Suprapubic skin (tissue), 4 donors: ENCODE data around the gene CRYBG3. TPM values are rescaled to one million over a fixed set of nuclear protein-coding genes. Genes with fewer than 3 reads are reported as not detected.

ENCODE experiments used
- DNase-seq, 2 donors: peaks; one replicate each; pipeline ENCODE4 v3.0.0-alpha.2; 2019; ENCODE audit warnings: low spot score in 2 of 2
- H3K27ac ChIP-seq: fragments of 200-600 bp; sonication (generic); one replicate; pipeline ENCODE4 v1.5.1; 2019
- H3K27me3 ChIP-seq: fragments of 200-600 bp; sonication (generic); one replicate; pipeline ENCODE4 v1.5.1; 2019
- H3K36me3 ChIP-seq: fragments of 200-600 bp; sonication (generic); one replicate; pipeline ENCODE4 v1.5.1; 2019
- H3K4me1 ChIP-seq: fragments of 200-600 bp; sonication (generic); one replicate; pipeline ENCODE4 v1.5.1; 2019
- H3K4me3 ChIP-seq: fragments of 200-600 bp; sonication (generic); one replicate; pipeline ENCODE4 v1.5.1; 2019; ENCODE audit warnings: mild to moderate bottlenecking
- H3K9me3 ChIP-seq: fragments of 200-600 bp; sonication (generic); one replicate; pipeline ENCODE4 v1.5.1; 2019
- CTCF ChIP-seq, 2 donors: fragments of 200-600 bp in 1 of 2; fragments of 450-650 bp in 1 of 2; sonication (generic) in 1 of 2; IDR thresholded peaks; one replicate each; pipeline ENCODE4 v1.5.1; 2016 to 2019; ENCODE audit warnings: antibody characterized with exemption in 2 of 2, mild to moderate bottlenecking in 1 of 2, moderate library complexity in 1 of 2
- EP300 ChIP-seq: sonication (generic); formaldehyde crosslinking; IDR thresholded peaks from one replicate; pipeline ENCODE4 v1.6.1; 2017; ENCODE audit warnings: antibody characterized with exemption
- POLR2A ChIP-seq, 2 donors: fragments of 450-650 bp; IDR thresholded peaks; one replicate each; pipeline ENCODE4 v1.6.1; 2017; ENCODE audit warnings: antibody characterized with exemption in 2 of 2, mild to moderate bottlenecking in 2 of 2, moderate library complexity in 2 of 2
- POLR2AphosphoS5 ChIP-seq, 3 donors: sonication (generic); formaldehyde crosslinking; IDR thresholded peaks; one replicate each; pipeline ENCODE4 v1.6.1; 2017; ENCODE audit warnings: antibody characterized with exemption in 3 of 3
- WGBS: methylation state at CpG from one replicate; pipeline ENCODE4 v1.1.5; 2018; 5-methylcytosine and 5-hydroxymethylcytosine counted together
- total RNA-seq, 4 donors: library from RNA; depleted of rRNA; stranded (reverse); fragments of >200 nt; gene quantifications; one replicate each; pipeline ENCODE4 v1.1.0, GENCODE V29; 2016

CRYBG3 gene
- total RNA-seq, 4 donors from 2014 or later = 28.8 to 49.6 (median 33.3) TPM

GRCh38 chr3:97810779-97811390, 10.9 kb upstream of the CRYBG3 start:
- DNase-seq = no peak
- H3K4me3 ChIP-seq = no peak overlapping the region
- no peaks in the 10 kb centered on the region for H3K9me3 ChIP-seq
- H3K4me1 ChIP-seq = peaks cover 6% of the 10 kb centered on the region
- no peaks in the 10 kb centered on the region for H3K27me3 ChIP-seq
- WGBS = 46% methylated on average over 2 of the region's 2 CpGs
- no peaks in the 10 kb centered on the region for H3K36me3 ChIP-seq
- TF ChIP-seq POLR2A (IDR thresholded peaks at IDR 0.05) = no peak
- no peak for TF ChIP-seq POLR2AphosphoS5 (IDR thresholded peaks at IDR 0.05)
- TF ChIP-seq EP300 = no peak
- no peak for TF ChIP-seq CTCF (IDR thresholded peaks at IDR 0.05)
- no peak overlapping the region for H3K27ac ChIP-seq

- DNase-seq = no peak
- no peak for TF ChIP-seq CTCF (IDR thresholded peaks at IDR 0.05)
- no peak for TF ChIP-seq POLR2A (IDR thresholded peaks at IDR 0.05)
- Histone ChIP-seq H3K27me3 (no peaks in the 10 kb centered on the region), H3K4me1 (peaks cover 6% of the 10 kb centered on the region), H3K36me3 (no peaks in the 10 kb centered on the region), H3K27ac (no peak overlapping the region), H3K4me3 (no peak overlapping the region), H3K9me3 (no peaks in the 10 kb centered on the region)
- WGBS = 58% methylated on average over 1 of the region's 1 CpG
Observed at GRCh38 chr3:97815149-97815917, 6.5 kb upstream of the CRYBG3 start.

- Histone ChIP-seq H3K27me3 (no peaks in the 10 kb centered on the region), H3K4me1 (peaks cover 7% of the 10 kb centered on the region), H3K4me3 (no peak overlapping the region), H3K27ac (no peak overlapping the region), H3K36me3 (no peaks in the 10 kb centered on the region), H3K9me3 (no peaks in the 10 kb centered on the region)
- TF ChIP-seq CTCF (IDR thresholded peaks at IDR 0.05) (no peak), EP300 (no peak), POLR2A (IDR thresholded peaks at IDR 0.05) (no peak), POLR2AphosphoS5 (IDR thresholded peaks at IDR 0.05) (no peak)
- WGBS = 90% methylated on average over 2 of the region's 2 CpGs
- DNase-seq = no peak
Observed at GRCh38 chr3:97816811-97817210, 5.0 kb upstream of the CRYBG3 start.

- peaks cover 10% of the 10 kb centered on the region for H3K4me1 ChIP-seq
- TF ChIP-seq EP300 (no peak), POLR2AphosphoS5 (IDR thresholded peaks at IDR 0.05) (no peak), POLR2A (IDR thresholded peaks at IDR 0.05) (no peak), CTCF (IDR thresholded peaks at IDR 0.05) (no peak)
- no peaks in the 10 kb centered on the region for H3K9me3 ChIP-seq
- DNase-seq = no peak
- H3K36me3 ChIP-seq = no peaks in the 10 kb centered on the region
- no peak overlapping the region for H3K4me3 ChIP-seq
- no peak overlapping the region for H3K27ac ChIP-seq
- WGBS = 80% methylated on average over 3 of the region's 3 CpGs
- no peaks in the 10 kb centered on the region for H3K27me3 ChIP-seq
Observed at GRCh38 chr3:97817965-97818364, 3.8 kb upstream of the CRYBG3 start.

GRCh38 chr3:97820780-97821179, 1.0 kb upstream of the CRYBG3 start:
- no peak for DNase-seq
- H3K9me3 ChIP-seq = no peaks in the 10 kb centered on the region
- H3K4me1 ChIP-seq = peaks cover 34% of the 10 kb centered on the region
- no peaks in the 10 kb centered on the region for H3K27me3 ChIP-seq
- peak overlapping the region; percentile 73 for H3K4me3 ChIP-seq
- no peaks in the 10 kb centered on the region for H3K36me3 ChIP-seq
- H3K27ac ChIP-seq = no peak overlapping the region
- no peak for TF ChIP-seq EP300
- TF ChIP-seq POLR2A (IDR thresholded peaks at IDR 0.05) = no peak
- TF ChIP-seq CTCF (IDR thresholded peaks at IDR 0.05) = no peak
- TF ChIP-seq POLR2AphosphoS5 (IDR thresholded peaks at IDR 0.05) = no peak
- WGBS = 86% methylated on average over 5 of the region's 5 CpGs
